GM12872 (cell line): ENCODE data around the gene PTPRM.

Experiments
- CTCF ChIP-seq: IDR thresholded peaks from 3 replicates; pipeline ENCODE4 v1.5.1; 2011; ENCODE audit warnings: low read depth, mild to moderate bottlenecking, low read length, moderate library complexity; ENCODE audit not compliant: insufficient read depth

Gene PTPRM

GRCh38 chr18:8020132-8020846 lies 453.2 kb downstream of the PTPRM start:
- no peak for TF ChIP-seq CTCF

GRCh38 chr18:8029061-8029460 lies 461.9 kb downstream of the PTPRM start:
- TF ChIP-seq CTCF, result no peak

DNA sequence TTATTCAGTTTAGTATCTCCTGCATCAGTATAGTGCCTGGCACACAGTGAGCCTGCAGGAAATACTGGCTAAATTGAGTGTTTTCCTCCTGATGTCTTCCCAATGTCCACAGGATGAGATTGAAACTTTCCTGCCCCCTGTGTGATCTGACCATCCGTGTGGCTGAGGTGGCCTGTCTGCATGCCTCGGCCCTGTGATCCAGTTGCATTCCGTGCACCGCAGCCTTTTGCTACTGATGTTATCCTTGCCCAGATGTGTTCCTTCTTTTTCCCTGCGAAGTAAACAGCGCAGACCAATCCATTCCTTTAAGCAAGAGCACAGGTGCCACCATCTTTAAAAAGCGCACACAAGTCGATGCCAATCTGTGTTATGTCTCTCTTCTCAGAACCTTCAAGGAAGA lies 462.6 kb downstream of the PTPRM start:
- TF ChIP-seq CTCF, result no peak

- TF ChIP-seq CTCF, result no peak
Observed at GRCh38 chr18:8030201-8030600, 463.1 kb downstream of the PTPRM start.

DNA sequence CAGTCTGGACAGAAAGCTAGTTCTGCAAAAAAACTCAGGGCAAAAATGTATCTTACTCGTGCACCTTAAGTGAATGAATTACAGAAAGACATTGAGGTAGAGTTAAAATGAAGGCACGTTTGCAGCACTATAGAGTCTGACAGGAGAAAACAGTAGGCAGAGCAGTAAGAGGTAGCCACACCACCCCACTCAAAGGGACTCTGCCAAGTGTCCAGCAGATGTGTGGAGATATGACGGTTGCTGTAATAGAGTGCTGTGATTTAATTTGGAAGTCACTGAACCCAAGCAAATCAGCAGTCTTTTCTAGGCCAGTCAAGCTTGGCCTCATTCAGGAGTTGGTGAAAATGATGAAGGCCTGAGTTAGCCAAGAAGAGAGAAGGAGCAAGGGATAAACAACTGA lies 464.4 kb downstream of the PTPRM start:
- no peak for TF ChIP-seq CTCF

GRCh38 chr18:8034674-8035073 lies 467.6 kb downstream of the PTPRM start:
- TF ChIP-seq CTCF, result no peak

- no peak for TF ChIP-seq CTCF
Observed at GRCh38 chr18:8036551-8036950, 469.4 kb downstream of the PTPRM start.
